ENCODE results near the gene S100A16.

- TF ChIP-seq POLR2A (IDR thresholded peaks at IDR 0.05; ENCODE audit: low read depth, low read length) = no peak
- no peak for TF ChIP-seq POLR2AphosphoS5 (IDR thresholded peaks at IDR 0.05; ENCODE audit: low read depth, low read length)
- TF ChIP-seq TAF1 (IDR thresholded peaks at IDR 0.05; ENCODE audit: borderline replicate concordance, low read depth, low read length) = no peak
These were observed 41.2 kb downstream of the S100A16 start for GRCh38 chr1:153571706-153572105.

Measured in GM12892 (cell line).